HepG2 (cell line): ENCODE measurements around the gene QSER1. TPM values are rescaled to one million over a fixed set of nuclear protein-coding genes. Genes with fewer than 3 reads are reported as not detected.

Experiments
- ATAC-seq: fragments of 200-7000 bp; cut with Tn5 transposase; 3 replicates; pipeline ENCODE4 v1.9.1; 2020; ENCODE audit warnings: mild to moderate bottlenecking, moderate library complexity
- BruUV-seq: library from RNA; stranded (reverse); fragments of 400-500 nt; replicated peaks from 2 replicates; lab custom pipeline; 2021; lab: Mats Ljungman, UMichigan
- CTCF ChIA-PET: fragments of 300-600 bp; formaldehyde crosslinking; extraction: SDS; loops from one replicate; lab custom pipeline; 2021; ENCODE audit warnings: low total read pairs, inconsistent platforms, low intra/inter-chr PET ratio; lab: Yijun Ruan, JAX
- POLR2A ChIA-PET: fragments of 350-600 bp; sonication (Branson Sonifier 250); formaldehyde crosslinking; loops from one replicate; lab custom pipeline; 2020; ENCODE audit warnings: antibody characterized with exemption, inconsistent platforms; lab: Yijun Ruan, JAX
- DNase-seq: peaks from one replicate; pipeline ENCODE4 v3.0.0-alpha.2; 2015; ENCODE audit warnings: low spot score
- FAIRE-seq: peaks from 3 replicates; lab custom pipeline; 2011; peaks lifted over from hg19 to GRCh38; lab: Jason Lieb, UNC
- H2AFZ ChIP-seq: one replicate; pipeline ENCODE4 v1.6.1; 2011; ENCODE audit warnings: low read length, inconsistent platforms
- H3K27ac ChIP-seq: fragments of 300-600 bp; 3 replicates; pipeline ENCODE4 v1.8.0; 2011; ENCODE audit warnings: mixed run types, mild to moderate bottlenecking, mixed read lengths, low read length, inconsistent platforms; ENCODE audit not compliant: insufficient read depth; ENCODE audit errors: extremely low read length
- H3K27me3 ChIP-seq, 2 experiments: fragments of 200-600 bp in 1 of 2; 2 replicates in 1 of 2; 3 replicates in 1 of 2; pipeline versions ENCODE4 v1.6.0 to v1.8.0; 2011; ENCODE audit warnings: low read length in 2 of 2, mild to moderate bottlenecking in 2 of 2, moderate library complexity in 2 of 2, inconsistent platforms in 1 of 2; ENCODE audit not compliant: insufficient read depth in 2 of 2, control insufficient read depth in 1 of 2
- H3K36me3 ChIP-seq, 2 experiments: fragments of 200-600 bp in 1 of 2; replicated peaks in 1 of 2; 2 replicates in 1 of 2; 3 replicates in 1 of 2; pipeline versions ENCODE4 v1.5.1 to v1.8.0; 2011; ENCODE audit warnings: low read length in 2 of 2, inconsistent platforms in 1 of 2; ENCODE audit not compliant: insufficient read depth in 2 of 2, control insufficient read depth in 1 of 2
- H3K4me1 ChIP-seq: 2 replicates; pipeline ENCODE4 v1.5.1; 2012; ENCODE audit warnings: low read length, inconsistent platforms; ENCODE audit not compliant: insufficient read depth
- H3K4me2 ChIP-seq: 2 replicates; pipeline ENCODE4 v1.6.0; 2011; ENCODE audit warnings: low read depth, low read length, inconsistent platforms
- H3K4me3 ChIP-seq, 3 experiments: fragments of 200-600 bp in 1 of 3; sonication (generic), shearing (Covaris generic) in 1 of 3; replicated peaks in 1 of 3; 2 replicates each; pipeline ENCODE4 v1.5.1; 2011 to 2016; ENCODE audit warnings: low read length in 3 of 3, inconsistent platforms in 2 of 3, low read depth in 2 of 3, mild to moderate bottlenecking in 2 of 3, control low read depth in 1 of 3, mixed read lengths in 1 of 3; ENCODE audit not compliant: insufficient read depth in 1 of 3
- H3K79me2 ChIP-seq: one replicate; pipeline ENCODE4 v1.6.1; 2011; ENCODE audit warnings: low read length, inconsistent platforms; ENCODE audit not compliant: insufficient read depth
- H3K9ac ChIP-seq: 2 replicates; pipeline ENCODE4 v1.6.0; 2011; ENCODE audit warnings: mild to moderate bottlenecking, low read depth, low read length, inconsistent platforms; ENCODE audit not compliant: insufficient read depth
- H3K9me3 ChIP-seq: 2 replicates; pipeline ENCODE4 v1.5.1; 2012; ENCODE audit warnings: mild to moderate bottlenecking, low read length
- H4K20me1 ChIP-seq: 2 replicates; pipeline ENCODE4 v1.6.0; 2011; ENCODE audit warnings: inconsistent platforms, mild to moderate bottlenecking, low read length, moderate library complexity; ENCODE audit not compliant: insufficient read depth
- TBP ChIP-seq: sonication (generic); formaldehyde crosslinking; IDR thresholded peaks from 2 replicates; pipeline ENCODE4 v1.5.0; 2020; ENCODE audit warnings: missing genetic modification reagents
- ZNF83 ChIP-seq: sonication (generic); formaldehyde crosslinking; IDR thresholded peaks from 2 replicates; pipeline ENCODE4 v1.4.0; 2020; ENCODE audit warnings: missing genetic modification reagents, mild to moderate bottlenecking, borderline replicate concordance
- WGBS: methylation state at CpG from one replicate; pipeline ENCODE4 v1.1.6; 2017; ENCODE audit warnings: low lambda C conversion rate; 5-methylcytosine and 5-hydroxymethylcytosine counted together
- in situ Hi-C: cut with HindIII; loops from 2 replicates; pipeline ENCODE4 v1.10.0; 2017; ENCODE audit warnings: low pct_unique_long_range_greater_than_20kb; ENCODE audit not compliant: extremely low pct_ligation_motif_present
- intact Hi-C: fragments of 100-400 bp; cut with micrococcal nuclease; formaldehyde crosslinking; loops from one replicate; pipeline ENCODE4 v1.10.0; 2022; ENCODE audit not compliant: unreplicated experiment
- polyA plus RNA-seq, 8 experiments: library from polyadenylated mRNA; depleted of rRNA in 3 of 8; stranded (reverse) in 7 of 8; unstranded in 1 of 8; fragments of >200 nt; fragmentation: Illumina TruSeq in 4 of 8; extraction: Trizol in 4 of 8; gene quantifications; 2 replicates each; pipeline versions ENCODE4 v1.2.1 to v1.2.3, GENCODE V29; 2011 to 2016; ENCODE audit warnings: low read depth in 4 of 8, missing spikeins in 1 of 8, mixed read lengths in 1 of 8; ENCODE audit not compliant: insufficient read depth in 1 of 8
- total RNA-seq, 5 experiments: library from RNA; depleted of rRNA; stranded (reverse); fragments of >200 nt; fragmentation: Illumina TruSeq; extraction: Trizol; gene quantifications; 2 replicates each; pipeline ENCODE4 v1.2.3, GENCODE V29; 2016; ENCODE audit warnings: low read depth in 1 of 5
- TF ChIP-seq, protein P1 (sequence below): sonication (generic); formaldehyde crosslinking; IDR thresholded peaks from 2 replicates; pipeline ENCODE4 v1.5.1; 2020; ENCODE audit warnings: mild to moderate bottlenecking, missing genetic modification reagents, moderate library complexity
- TF ChIP-seq, protein P2 (sequence below): IDR thresholded peaks from 2 replicates; pipeline ENCODE4 v1.4.0; 2020; ENCODE audit warnings: mild to moderate bottlenecking, missing genetic modification reagents

The QSER1 gene
- total and polyA plus RNA-seq, 2 of the 13 experiments (the other 11 are each of a cell fraction or from before 2014, with no cell fraction given): 8.9 to 17.3 TPM

DNA sequence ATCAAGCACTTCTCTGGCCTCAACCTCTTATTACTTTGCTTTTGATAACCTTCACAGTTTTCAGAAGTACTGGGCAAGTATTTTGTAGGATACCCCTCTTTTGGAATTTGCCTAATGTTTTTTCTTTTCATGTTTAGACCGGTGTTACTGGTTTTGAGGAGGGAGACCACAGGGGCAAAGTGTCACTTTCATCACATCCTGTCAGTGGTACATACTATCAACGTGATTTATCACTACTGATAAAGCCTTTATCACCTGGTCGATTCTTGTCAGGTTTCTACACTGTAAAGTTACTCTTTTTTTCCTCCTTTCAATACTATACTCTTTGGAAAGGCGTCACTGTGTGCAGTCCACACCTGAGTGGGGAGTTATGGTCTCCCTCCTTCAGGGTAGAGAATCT is 26.7 kb downstream of the QSER1 start:
- DNase-seq: no peak
- H3K27me3 ChIP-seq: no peaks in the 10 kb centered on the region
- H2AFZ ChIP-seq: no peak overlapping the region
- 92% methylated on average over 4 of the region's 4 CpGs for WGBS
- FAIRE-seq: no peak
- intact Hi-C loops: no loop called here
- no peak overlapping the region for H3K4me3 ChIP-seq
- no peaks in the 10 kb centered on the region for H3K9me3 ChIP-seq
- TF ChIP-seq TBP (CRISPR knock-in tag) (no peak), ZNF83 (CRISPR knock-in tag) (no peak)
- TF ChIP-seq, protein P1, sequence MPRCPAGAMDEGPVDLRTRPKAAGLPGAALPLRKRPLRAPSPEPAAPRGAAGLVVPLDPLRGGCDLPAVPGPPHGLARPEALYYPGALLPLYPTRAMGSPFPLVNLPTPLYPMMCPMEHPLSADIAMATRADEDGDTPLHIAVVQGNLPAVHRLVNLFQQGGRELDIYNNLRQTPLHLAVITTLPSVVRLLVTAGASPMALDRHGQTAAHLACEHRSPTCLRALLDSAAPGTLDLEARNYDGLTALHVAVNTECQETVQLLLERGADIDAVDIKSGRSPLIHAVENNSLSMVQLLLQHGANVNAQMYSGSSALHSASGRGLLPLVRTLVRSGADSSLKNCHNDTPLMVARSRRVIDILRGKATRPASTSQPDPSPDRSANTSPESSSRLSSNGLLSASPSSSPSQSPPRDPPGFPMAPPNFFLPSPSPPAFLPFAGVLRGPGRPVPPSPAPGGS (CRISPR knock-in tag): no peak
- TF ChIP-seq, protein P2, sequence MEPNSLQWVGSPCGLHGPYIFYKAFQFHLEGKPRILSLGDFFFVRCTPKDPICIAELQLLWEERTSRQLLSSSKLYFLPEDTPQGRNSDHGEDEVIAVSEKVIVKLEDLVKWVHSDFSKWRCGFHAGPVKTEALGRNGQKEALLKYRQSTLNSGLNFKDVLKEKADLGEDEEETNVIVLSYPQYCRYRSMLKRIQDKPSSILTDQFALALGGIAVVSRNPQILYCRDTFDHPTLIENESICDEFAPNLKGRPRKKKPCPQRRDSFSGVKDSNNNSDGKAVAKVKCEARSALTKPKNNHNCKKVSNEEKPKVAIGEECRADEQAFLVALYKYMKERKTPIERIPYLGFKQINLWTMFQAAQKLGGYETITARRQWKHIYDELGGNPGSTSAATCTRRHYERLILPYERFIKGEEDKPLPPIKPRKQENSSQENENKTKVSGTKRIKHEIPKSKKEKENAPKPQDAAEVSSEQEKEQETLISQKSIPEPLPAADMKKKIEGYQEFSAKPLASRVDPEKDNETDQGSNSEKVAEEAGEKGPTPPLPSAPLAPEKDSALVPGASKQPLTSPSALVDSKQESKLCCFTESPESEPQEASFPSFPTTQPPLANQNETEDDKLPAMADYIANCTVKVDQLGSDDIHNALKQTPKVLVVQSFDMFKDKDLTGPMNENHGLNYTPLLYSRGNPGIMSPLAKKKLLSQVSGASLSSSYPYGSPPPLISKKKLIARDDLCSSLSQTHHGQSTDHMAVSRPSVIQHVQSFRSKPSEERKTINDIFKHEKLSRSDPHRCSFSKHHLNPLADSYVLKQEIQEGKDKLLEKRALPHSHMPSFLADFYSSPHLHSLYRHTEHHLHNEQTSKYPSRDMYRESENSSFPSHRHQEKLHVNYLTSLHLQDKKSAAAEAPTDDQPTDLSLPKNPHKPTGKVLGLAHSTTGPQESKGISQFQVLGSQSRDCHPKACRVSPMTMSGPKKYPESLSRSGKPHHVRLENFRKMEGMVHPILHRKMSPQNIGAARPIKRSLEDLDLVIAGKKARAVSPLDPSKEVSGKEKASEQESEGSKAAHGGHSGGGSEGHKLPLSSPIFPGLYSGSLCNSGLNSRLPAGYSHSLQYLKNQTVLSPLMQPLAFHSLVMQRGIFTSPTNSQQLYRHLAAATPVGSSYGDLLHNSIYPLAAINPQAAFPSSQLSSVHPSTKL (CRISPR knock-in tag): no peak
- H3K4me1 ChIP-seq: peaks cover 7% of the 10 kb centered on the region
- CTCF ChIA-PET: no interaction called here
- no peak overlapping the region for H3K4me2 ChIP-seq
- no peaks in the 10 kb centered on the region for H4K20me1 ChIP-seq
- BruUV-seq: no TSS peak
- no peaks in the 10 kb centered on the region; a peak in 2 of 5 replicates for H3K36me3 ChIP-seq
- peaks cover 58% of the 10 kb centered on the region for H3K79me2 ChIP-seq
- in situ Hi-C loops: no loop called here
- POLR2A ChIA-PET: no interaction called here
- H3K27ac ChIP-seq: no peak overlapping the region
- ATAC-seq: no peak
- H3K9ac ChIP-seq: no peak overlapping the region
